ENCODE data around the gene CREB3.

The CREB3 gene

GRCh38 chr9:35717132-35717870 is 15.2 kb upstream of the CREB3 start:
- TF ChIP-seq CTCF (IDR thresholded peaks at IDR 0.05; ENCODE audit: low read depth, low read length): no peak
- DNase-seq (ENCODE audit: extremely low read depth, low read depth): no peak

GRCh38 chr9:35718721-35719511 is 13.6 kb upstream of the CREB3 start:
- no peak for TF ChIP-seq CTCF (IDR thresholded peaks at IDR 0.05; ENCODE audit: low read depth, low read length)
- DNase-seq (ENCODE audit: extremely low read depth, low read depth): no peak

GRCh38 chr9:35719546-35719945 is 12.9 kb upstream of the CREB3 start:
- no peak for TF ChIP-seq CTCF (IDR thresholded peaks at IDR 0.05; ENCODE audit: low read depth, low read length)

GRCh38 chr9:35723426-35723825 is 9.0 kb upstream of the CREB3 start:
- TF ChIP-seq CTCF (IDR thresholded peaks at IDR 0.05; ENCODE audit: low read depth, low read length): no peak
- DNase-seq (ENCODE audit: extremely low read depth, low read depth): no peak

More at GRCh38 chr9:35719546-35719945, 12.9 kb upstream of the CREB3 start:
- no peak for DNase-seq (ENCODE audit: extremely low read depth, low read depth)

- no peak for TF ChIP-seq CTCF (IDR thresholded peaks at IDR 0.05; ENCODE audit: low read depth, low read length)
- DNase-seq (ENCODE audit: extremely low read depth, low read depth): no peak
These were observed 8.6 kb upstream of the CREB3 start for GRCh38 chr9:35723908-35724307.

- no peak for DNase-seq (ENCODE audit: extremely low read depth, low read depth)
- no peak for TF ChIP-seq CTCF (IDR thresholded peaks at IDR 0.05; ENCODE audit: low read depth, low read length)
These were observed 7.1 kb upstream of the CREB3 start for GRCh38 chr9:35725362-35725761.

- no peak for DNase-seq (ENCODE audit: extremely low read depth, low read depth)
- peak; percentile 27 for TF ChIP-seq CTCF (IDR thresholded peaks at IDR 0.05; ENCODE audit: low read depth, low read length)
These were observed 5.5 kb upstream of the CREB3 start for GRCh38 chr9:35726931-35727330.

All from AG09319 (cell line).